Left lung (tissue), 10 donors: ENCODE data around the gene TRAPPC5. TPM values are rescaled to one million over a fixed set of nuclear protein-coding genes. Genes with fewer than 3 reads are reported as not detected.
"Not testable (repeated sequence)": the region's sequence is repeated elsewhere in the genome, so short reads cannot be mapped to it uniquely, and the experiment has no call there.

Experiments used
- ATAC-seq: fragments of 200-7000 bp; cut with Tn5 transposase; one replicate; pipeline ENCODE4 v1.9.1; 2020; ENCODE audit warnings: moderate library complexity
- DNase-seq, 4 donors: peaks; one replicate each; pipeline ENCODE4 v3.0.0-alpha.2; 2013 to 2020
- H3K27ac ChIP-seq, 2 donors: fragments of 200-600 bp; sonication (generic) in 1 of 2; one replicate each; pipeline versions ENCODE4 v1.5.0 to v1.8.0; 2020 to 2021
- H3K27me3 ChIP-seq, 2 donors: fragments of 200-600 bp; sonication (generic) in 1 of 2; one replicate each; pipeline versions ENCODE4 v1.5.0 to v1.8.0; 2020 to 2021
- H3K36me3 ChIP-seq, 2 donors: fragments of 200-600 bp; sonication (generic) in 1 of 2; one replicate each; pipeline versions ENCODE4 v1.5.0 to v1.8.0; 2020 to 2021
- H3K4me1 ChIP-seq, 2 donors: fragments of 200-600 bp; one replicate each; pipeline ENCODE4 v1.8.0; 2021
- H3K4me3 ChIP-seq, 2 donors: fragments of 200-600 bp; sonication (generic) in 1 of 2; one replicate each; pipeline versions ENCODE4 v1.5.0 to v1.8.0; 2020 to 2021; ENCODE audit warnings: mild to moderate bottlenecking in 1 of 2
- H3K9me3 ChIP-seq, 2 donors: fragments of 200-600 bp; sonication (generic) in 1 of 2; one replicate each; pipeline versions ENCODE4 v1.5.0 to v1.8.0; 2020 to 2021
- intact Hi-C, 2 donors: fragments of 100-400 bp; cut with DNase I; formaldehyde crosslinking; loops; one replicate each; pipeline versions ENCODE4 v1.11.2 to v1.14.2; 2022
- polyA plus RNA-seq, 6 donors: library from polyadenylated mRNA; unstranded; fragments of 120-200 nt; gene quantifications; one replicate each; pipeline ENCODE4 v1.2.1, GENCODE V29; 2013; ENCODE audit not compliant: insufficient read length in 6 of 6
- total RNA-seq, 2 donors: library from RNA; stranded (reverse); fragmentation: NEBNext Ultra II Directional; extraction: Animal tissue kit (Norgen Biotek cat#: 25700); gene quantifications; one replicate each; pipeline ENCODE4 v1.2.1, GENCODE V29; 2021
- TF ChIP-seq, protein P1 (sequence below), 2 donors: fragments of 200-600 bp; sonication (generic) in 1 of 2; IDR thresholded peaks; one replicate each; pipeline versions ENCODE4 v1.5.0 to v1.8.0; 2021; ENCODE audit warnings: antibody characterized with exemption in 2 of 2
- donor health status: DM: no; HTN: yes; CAD: no.
- donor health status: DM: no; HTN: no; CAD: no.

The TRAPPC5 gene
- total and polyA plus RNA-seq, 8 donors = 25.7 to 106 (median 42.8) TPM

DNA sequence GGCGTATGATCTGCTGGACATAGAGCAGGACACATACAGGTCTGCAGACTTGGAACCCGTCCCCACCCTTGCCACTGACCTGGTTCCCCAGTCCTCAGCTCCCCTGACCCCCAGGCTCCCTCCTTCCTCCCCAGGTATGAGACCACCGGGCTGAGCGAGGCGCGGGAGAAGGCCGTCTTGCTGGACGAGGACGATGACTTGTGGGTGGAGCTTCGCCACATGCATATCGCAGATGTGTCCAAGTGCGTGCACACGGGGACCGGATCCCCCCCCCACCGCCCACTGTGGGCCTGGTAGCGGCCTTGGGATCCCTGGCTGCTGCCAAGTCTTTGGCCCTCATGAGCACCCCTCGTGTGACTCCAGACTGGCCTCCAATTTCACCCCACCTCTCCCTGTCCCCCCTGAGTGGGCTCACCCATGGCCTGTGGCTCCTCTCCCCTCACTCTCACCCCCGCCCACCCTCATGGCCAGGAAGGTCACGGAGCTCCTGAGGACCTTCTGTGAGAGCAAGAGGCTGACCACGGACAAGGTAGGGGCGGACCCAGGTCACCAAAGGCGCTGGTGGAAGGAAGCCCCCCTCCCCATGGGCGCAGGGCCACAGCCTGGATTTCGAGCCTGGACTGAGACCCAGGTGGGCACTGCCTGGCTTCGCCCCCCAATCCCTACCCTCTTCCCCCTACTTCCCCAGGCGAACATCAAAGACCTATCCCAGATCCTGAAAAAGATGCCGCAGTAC, 38.2 kb upstream of the TRAPPC5 start:
- H3K4me3 ChIP-seq = no peak overlapping the region
- peak in 1 of 4 donors; percentile 72 for DNase-seq
- H3K27me3 ChIP-seq = peaks cover 0 to 12% of the 10 kb centered on the region in 2 donors
- H3K4me1 ChIP-seq = peaks cover 0 to 54% of the 10 kb centered on the region in 2 donors
- H3K27ac ChIP-seq = no peak overlapping the region
- peaks cover 0 to 53% of the 10 kb centered on the region in 2 donors for H3K36me3 ChIP-seq
- TF ChIP-seq, protein P1, sequence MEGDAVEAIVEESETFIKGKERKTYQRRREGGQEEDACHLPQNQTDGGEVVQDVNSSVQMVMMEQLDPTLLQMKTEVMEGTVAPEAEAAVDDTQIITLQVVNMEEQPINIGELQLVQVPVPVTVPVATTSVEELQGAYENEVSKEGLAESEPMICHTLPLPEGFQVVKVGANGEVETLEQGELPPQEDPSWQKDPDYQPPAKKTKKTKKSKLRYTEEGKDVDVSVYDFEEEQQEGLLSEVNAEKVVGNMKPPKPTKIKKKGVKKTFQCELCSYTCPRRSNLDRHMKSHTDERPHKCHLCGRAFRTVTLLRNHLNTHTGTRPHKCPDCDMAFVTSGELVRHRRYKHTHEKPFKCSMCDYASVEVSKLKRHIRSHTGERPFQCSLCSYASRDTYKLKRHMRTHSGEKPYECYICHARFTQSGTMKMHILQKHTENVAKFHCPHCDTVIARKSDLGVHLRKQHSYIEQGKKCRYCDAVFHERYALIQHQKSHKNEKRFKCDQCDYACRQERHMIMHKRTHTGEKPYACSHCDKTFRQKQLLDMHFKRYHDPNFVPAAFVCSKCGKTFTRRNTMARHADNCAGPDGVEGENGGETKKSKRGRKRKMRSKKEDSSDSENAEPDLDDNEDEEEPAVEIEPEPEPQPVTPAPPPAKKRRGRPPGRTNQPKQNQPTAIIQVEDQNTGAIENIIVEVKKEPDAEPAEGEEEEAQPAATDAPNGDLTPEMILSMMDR (IDR thresholded peaks at IDR 0.05) = no peak
- no peak for ATAC-seq
- no peaks in the 10 kb centered on the region for H3K9me3 ChIP-seq
- intact Hi-C loops = no loop called here

DNA sequence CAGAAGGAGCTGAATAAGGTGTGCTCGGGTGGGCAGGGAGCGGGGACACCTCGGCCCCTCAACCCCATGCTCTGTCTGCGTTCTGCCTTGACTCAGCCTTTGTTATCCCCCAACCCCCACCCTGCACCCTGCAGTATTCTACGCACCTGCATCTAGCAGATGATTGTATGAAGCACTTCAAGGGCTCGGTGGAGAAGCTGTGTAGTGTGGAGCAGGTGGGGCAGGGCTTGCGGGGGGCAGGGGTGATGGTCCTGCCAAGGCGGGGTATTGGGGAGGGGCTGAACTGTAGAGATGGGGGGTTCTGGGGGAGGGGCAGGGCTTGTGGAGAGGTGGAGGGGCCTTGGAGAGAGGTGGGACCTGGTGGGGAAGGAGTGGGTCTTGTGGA, 37.6 kb upstream of the TRAPPC5 start:
- DNase-seq (no peak), ATAC-seq (no peak)
- H3K4me3 ChIP-seq = no peak overlapping the region
- peaks cover 0 to 59% of the 10 kb centered on the region in 2 donors for H3K36me3 ChIP-seq
- intact Hi-C loops = no loop called here
- peaks cover 0 to 6% of the 10 kb centered on the region in 2 donors for H3K27me3 ChIP-seq
- peaks cover 0 to 51% of the 10 kb centered on the region in 2 donors for H3K4me1 ChIP-seq
- H3K9me3 ChIP-seq = no peaks in the 10 kb centered on the region
- TF ChIP-seq, protein P1 (IDR thresholded peaks at IDR 0.05) = no peak
- H3K27ac ChIP-seq = no peak overlapping the region

DNA sequence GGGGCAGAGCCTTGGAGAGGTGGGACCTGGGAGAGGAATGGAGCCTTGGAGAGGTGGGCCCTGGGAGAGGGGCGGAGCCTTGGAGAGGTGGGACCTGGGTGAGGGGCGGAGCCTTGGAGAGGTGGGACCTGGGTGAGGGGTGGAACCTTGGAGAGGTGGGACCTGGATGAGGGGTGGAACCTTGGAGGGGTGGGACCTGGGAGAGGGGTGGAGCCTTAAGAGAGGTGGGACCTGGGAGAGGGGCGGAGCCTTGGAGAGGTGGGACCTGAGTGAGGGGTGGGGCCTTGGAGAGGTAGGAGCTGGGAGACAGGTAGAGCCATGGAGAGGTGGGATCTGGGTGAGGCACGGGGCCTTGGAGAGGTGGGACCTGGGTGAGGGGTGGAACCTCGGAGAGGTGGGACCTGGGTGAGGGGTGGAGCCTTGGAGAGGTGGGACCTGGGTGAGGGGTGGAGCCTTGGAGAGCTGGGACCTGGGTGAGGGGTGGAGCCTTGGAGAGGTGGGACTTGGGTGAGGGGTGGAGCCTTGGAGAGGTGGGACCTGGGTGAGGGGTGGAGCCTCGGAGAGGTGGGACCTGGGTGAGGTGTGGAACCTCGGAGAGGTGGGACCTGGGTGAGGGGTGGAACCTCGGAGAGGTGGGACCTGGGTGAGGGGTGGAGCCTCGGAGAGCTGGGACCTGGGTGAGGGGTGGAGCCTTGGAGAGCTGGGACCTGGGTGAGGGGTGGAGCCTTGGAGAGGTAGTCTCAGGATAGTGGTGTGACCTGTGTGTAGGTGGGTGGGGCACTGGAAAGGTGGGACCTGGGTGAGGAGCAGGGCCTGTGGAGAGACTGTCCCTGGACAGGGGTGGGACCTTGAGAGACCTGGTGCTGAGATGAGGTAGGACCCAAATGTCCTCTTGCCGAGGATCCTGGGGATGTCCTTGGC, 36.7 kb upstream of the TRAPPC5 start:
- intact Hi-C loops, H3K27me3 ChIP-seq, H3K4me3 ChIP-seq, H3K9me3 ChIP-seq: not testable (repeated sequence)
- Histone ChIP-seq H3K36me3 (peaks cover 0 to 64% of the 10 kb centered on the region in 2 donors), H3K27ac (peak overlapping the region in 1 of 2 donors; percentile 83), H3K4me1 (peaks cover 0 to 42% of the 10 kb centered on the region in 2 donors)
- DNase-seq (peak in 1 of 4 donors; percentile 77), ATAC-seq (peak; percentile 22)

DNA sequence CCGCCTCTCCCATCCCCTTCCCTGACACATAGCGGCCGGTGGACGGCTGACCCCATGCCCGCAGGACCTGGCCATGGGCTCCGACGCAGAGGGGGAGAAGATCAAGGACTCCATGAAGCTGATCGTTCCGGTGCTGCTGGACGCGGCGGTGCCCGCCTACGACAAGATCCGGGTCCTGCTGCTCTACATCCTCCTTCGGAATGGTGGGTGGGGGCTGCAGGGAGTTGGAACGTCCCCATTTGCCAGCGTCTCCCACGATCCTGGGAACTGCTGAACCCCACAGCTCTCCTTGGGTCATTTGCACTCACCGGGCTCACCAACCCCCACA, 36.1 kb upstream of the TRAPPC5 start:
- no peak overlapping the region for H3K4me3 ChIP-seq
- H3K9me3 ChIP-seq = no peaks in the 10 kb centered on the region
- ATAC-seq (no peak), DNase-seq (peak in 1 of 4 donors; percentile 63)
- peaks cover 0 to 64% of the 10 kb centered on the region in 2 donors for H3K36me3 ChIP-seq
- peaks cover 0 to 6% of the 10 kb centered on the region in 2 donors for H3K27me3 ChIP-seq
- peak overlapping the region in 1 of 2 donors; percentile 83 for H3K27ac ChIP-seq
- peaks cover 0 to 36% of the 10 kb centered on the region in 2 donors for H3K4me1 ChIP-seq
- TF ChIP-seq, protein P1 (IDR thresholded peaks at IDR 0.05) = no peak
- intact Hi-C loops = no loop called here

DNA sequence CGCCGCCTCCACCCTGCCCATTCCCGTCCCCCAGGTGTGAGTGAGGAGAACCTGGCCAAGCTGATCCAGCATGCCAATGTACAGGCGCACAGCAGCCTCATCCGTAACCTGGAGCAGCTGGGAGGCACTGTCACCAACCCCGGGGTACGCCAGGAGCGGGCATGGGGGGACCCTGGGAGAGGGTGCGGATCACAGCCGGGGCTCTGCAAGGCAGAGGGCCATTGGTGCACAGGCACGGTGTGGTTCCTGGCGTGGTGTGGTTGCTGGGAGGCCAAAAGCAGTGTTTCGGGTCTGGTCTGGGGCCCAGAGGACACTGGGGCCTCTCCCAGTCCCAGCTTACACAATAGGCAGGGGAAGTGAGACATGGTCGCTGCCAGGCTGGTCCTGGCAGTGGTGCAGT, 35.5 kb upstream of the TRAPPC5 start:
- DNase-seq (peak in 1 of 4 donors; percentile 80), ATAC-seq (peak; percentile 22)
- intact Hi-C loops = no loop called here
- Histone ChIP-seq H3K4me3 (peak overlapping the region in 1 of 2 donors; percentile 41), H3K4me1 (peaks cover 0 to 36% of the 10 kb centered on the region in 2 donors), H3K27ac (peak overlapping the region in 1 of 2 donors; percentile 83), H3K36me3 (peaks cover 0 to 64% of the 10 kb centered on the region in 2 donors), H3K9me3 (no peaks in the 10 kb centered on the region), H3K27me3 (peaks cover 0 to 6% of the 10 kb centered on the region in 2 donors)
- TF ChIP-seq, protein P1 (IDR thresholded peaks at IDR 0.05) = no peak
